ENCODE measurements around the gene CD300E.

- TF ChIP-seq CTCF (IDR thresholded peaks at IDR 0.05; ENCODE audit: poor library complexity, severe bottlenecking) (no peak), RAD21 (conservative IDR thresholded peaks at IDR 0.05) (no peak), EZH2 (IDR thresholded peaks at IDR 0.05; ENCODE audit: borderline replicate concordance, insufficient read depth, low read length, poor library complexity, severe bottlenecking) (no peak), SMC3 (conservative IDR thresholded peaks at IDR 0.05; ENCODE audit: poor library complexity) (no peak), POLR2AphosphoS5 (IDR thresholded peaks at IDR 0.05) (no peak)
Observed at GRCh38 chr17:74637926-74638325, 14.4 kb upstream of the CD300E start.
